Stomach (tissue), 4 donors: ENCODE measurements around the gene MYO5B.
"Not testable (repeated sequence)": the region's sequence is repeated elsewhere in the genome, so short reads cannot be mapped to it uniquely, and the experiment has no call there.

Experiments
- EP300 ChIP-seq: sonication (generic); formaldehyde crosslinking; IDR thresholded peaks from one replicate; pipeline ENCODE4 v1.6.1; 2017; ENCODE audit warnings: antibody characterized with exemption
- POLR2A ChIP-seq, 4 donors: fragments of 450-650 bp; IDR thresholded peaks; one replicate each; pipeline ENCODE4 v1.6.1; 2016; ENCODE audit warnings: antibody characterized with exemption in 4 of 4, control low read depth in 2 of 4, mild to moderate bottlenecking in 1 of 4, moderate library complexity in 1 of 4
- TF ChIP-seq, protein P1 (sequence below), 7 experiments: fragments of 450-650 bp in 4 of 7; fragments of 200-600 bp in 3 of 7; sonication (generic) in 3 of 7; IDR thresholded peaks; one replicate each; pipeline ENCODE4 v1.5.1; 2016 to 2019; ENCODE audit warnings: antibody characterized with exemption in 7 of 7, control low read depth in 2 of 7, mild to moderate bottlenecking in 1 of 7

DNA sequence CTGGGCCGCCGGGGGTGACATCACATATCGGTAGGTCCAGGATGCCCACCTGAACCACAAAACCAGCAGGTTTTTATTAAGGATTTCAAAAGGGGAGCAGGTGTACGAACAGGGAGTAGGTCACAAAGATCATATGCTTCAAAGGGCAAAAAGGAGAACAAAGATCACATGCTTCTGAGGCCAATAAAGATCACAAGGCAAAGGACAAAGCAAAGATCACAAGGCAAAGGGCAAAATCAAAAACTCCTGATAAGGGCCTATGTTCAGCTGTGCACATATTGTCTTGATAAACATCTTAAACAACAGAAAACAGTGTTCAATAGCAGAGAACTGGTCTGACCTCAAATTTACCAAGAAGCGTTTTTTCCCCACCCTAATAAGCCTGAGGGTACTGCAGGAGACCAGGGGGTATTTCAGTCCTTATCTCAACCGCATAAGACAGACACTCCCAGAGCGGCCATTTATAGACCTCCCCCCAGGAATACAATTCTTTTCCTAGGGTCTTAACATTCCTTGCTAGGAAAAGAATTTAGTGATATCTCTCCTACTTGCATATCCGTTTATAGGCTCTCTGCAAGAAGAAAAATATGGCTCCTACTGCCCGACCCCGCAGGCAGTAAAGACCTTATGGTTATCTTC lies 386.3 kb downstream of the MYO5B start:
- TF ChIP-seq, protein P1, sequence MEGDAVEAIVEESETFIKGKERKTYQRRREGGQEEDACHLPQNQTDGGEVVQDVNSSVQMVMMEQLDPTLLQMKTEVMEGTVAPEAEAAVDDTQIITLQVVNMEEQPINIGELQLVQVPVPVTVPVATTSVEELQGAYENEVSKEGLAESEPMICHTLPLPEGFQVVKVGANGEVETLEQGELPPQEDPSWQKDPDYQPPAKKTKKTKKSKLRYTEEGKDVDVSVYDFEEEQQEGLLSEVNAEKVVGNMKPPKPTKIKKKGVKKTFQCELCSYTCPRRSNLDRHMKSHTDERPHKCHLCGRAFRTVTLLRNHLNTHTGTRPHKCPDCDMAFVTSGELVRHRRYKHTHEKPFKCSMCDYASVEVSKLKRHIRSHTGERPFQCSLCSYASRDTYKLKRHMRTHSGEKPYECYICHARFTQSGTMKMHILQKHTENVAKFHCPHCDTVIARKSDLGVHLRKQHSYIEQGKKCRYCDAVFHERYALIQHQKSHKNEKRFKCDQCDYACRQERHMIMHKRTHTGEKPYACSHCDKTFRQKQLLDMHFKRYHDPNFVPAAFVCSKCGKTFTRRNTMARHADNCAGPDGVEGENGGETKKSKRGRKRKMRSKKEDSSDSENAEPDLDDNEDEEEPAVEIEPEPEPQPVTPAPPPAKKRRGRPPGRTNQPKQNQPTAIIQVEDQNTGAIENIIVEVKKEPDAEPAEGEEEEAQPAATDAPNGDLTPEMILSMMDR (IDR thresholded peaks at IDR 0.05), result not testable (repeated sequence)
- not testable (repeated sequence) for TF ChIP-seq POLR2A (IDR thresholded peaks at IDR 0.05); EP300
